Hindlimb muscle (tissue), 1 donor: ENCODE data around the gene AP4B1. TPM values are rescaled to one million over a fixed set of nuclear protein-coding genes. Genes with fewer than 3 reads are reported as not detected.
A peak's percentile ranks its signal among the peaks of the same experiment; 100 is the strongest.
"Not testable (repeated sequence)": the region's sequence is repeated elsewhere in the genome, so short reads cannot be mapped to it uniquely, and the experiment has no call there.

Experiments
- DNase-seq: peaks from one replicate; pipeline ENCODE4 v3.0.0-alpha.2; 2013
- polyA plus RNA-seq: library from polyadenylated mRNA; unstranded; fragments of 120-200 nt; gene quantifications from one replicate; pipeline ENCODE4 v1.2.1, GENCODE V29; 2013; ENCODE audit not compliant: insufficient read length

Gene AP4B1
- polyA plus RNA-seq, result 25.8 TPM

GRCh38 chr1:113904674-113905434, at the start of gene AP4B1, which contains the start of gene DCLRE1B:
AP4B1 (minus strand) TSS chr1:113904799; CDS start chr1:113904717, 82 bp downstream.
DCLRE1B (plus strand) TSS chr1:113905326; CDS start chr1:113905587, 261 bp downstream.
- peak; percentile 100 for DNase-seq

GRCh38 chr1:113951719-113952118, 47.1 kb upstream of the AP4B1 start:
- no peak for DNase-seq

GRCh38 chr1:113950908-113951307, 46.3 kb upstream of the AP4B1 start:
- no peak for DNase-seq

- DNase-seq, result no peak
Measured at GRCh38 chr1:113949007-113949406, 44.4 kb upstream of the AP4B1 start.

GRCh38 chr1:113948151-113948550, 43.6 kb upstream of the AP4B1 start:
- DNase-seq, result not testable (repeated sequence)

GRCh38 chr1:113947388-113948107, 42.9 kb upstream of the AP4B1 start:
- no peak for DNase-seq

GRCh38 chr1:113946678-113947387, 42.2 kb upstream of the AP4B1 start:
- no peak for DNase-seq

GRCh38 chr1:113946112-113946511, 41.5 kb upstream of the AP4B1 start:
- no peak for DNase-seq

GRCh38 chr1:113945329-113945728, 40.7 kb upstream of the AP4B1 start:
- DNase-seq, result no peak

- DNase-seq, result no peak
Measured at GRCh38 chr1:113943028-113943811, 38.6 kb upstream of the AP4B1 start.

- DNase-seq, result no peak
Measured at GRCh38 chr1:113942527-113942926, 37.9 kb upstream of the AP4B1 start.

- no peak for DNase-seq
Measured at GRCh38 chr1:113941245-113941559, 36.6 kb upstream of the AP4B1 start.

GRCh38 chr1:113940365-113941244, 36.0 kb upstream of the AP4B1 start:
- no peak for DNase-seq

- no peak for DNase-seq
Measured at GRCh38 chr1:113938192-113938591, 33.6 kb upstream of the AP4B1 start.

GRCh38 chr1:113937146-113937545, 32.5 kb upstream of the AP4B1 start:
- no peak for DNase-seq

GRCh38 chr1:113935970-113936369, 31.4 kb upstream of the AP4B1 start:
- DNase-seq, result no peak

- no peak for DNase-seq
Measured at GRCh38 chr1:113935176-113935575, 30.6 kb upstream of the AP4B1 start.

GRCh38 chr1:113934511-113935055, 30.0 kb upstream of the AP4B1 start:
- no peak for DNase-seq

- no peak for DNase-seq
Measured at GRCh38 chr1:113934006-113934405, 29.4 kb upstream of the AP4B1 start.

GRCh38 chr1:113931451-113931851, 26.9 kb upstream of the AP4B1 start:
- DNase-seq, result no peak

- DNase-seq, result peak; percentile 26
Measured at GRCh38 chr1:113930499-113931161, 26.0 kb upstream of the AP4B1 start.
